Neural cell (in vitro differentiated cells): ENCODE data around the gene CCS. TPM values are rescaled to one million over a fixed set of nuclear protein-coding genes. Genes with fewer than 3 reads are reported as not detected.

ENCODE experiments used
- H2AFZ ChIP-seq: fragments of 200-600, 300-800 bp; sonication (generic), shearing (Covaris generic); 2 replicates; pipeline ENCODE4 v1.6.0; 2014; ENCODE audit warnings: low read depth, mild to moderate bottlenecking, antibody characterized with exemption, low read length, moderate library complexity
- H3F3A ChIP-seq: fragments of 200-600 bp; shearing (Covaris generic); 2 replicates; pipeline ENCODE4 v1.6.1; 2016; ENCODE audit warnings: mild to moderate bottlenecking, moderate library complexity, mixed read lengths, antibody characterized with exemption, low read length; ENCODE audit not compliant: insufficient read depth, poor library complexity, severe bottlenecking
- H3K27ac ChIP-seq: fragments of 200-600, 300-800 bp; sonication (generic), shearing (Covaris generic); 2 replicates; pipeline ENCODE4 v1.5.1; 2014; ENCODE audit warnings: mild to moderate bottlenecking, low read length, moderate library complexity
- H3K27me3 ChIP-seq: fragments of 300-800, 200-600 bp; sonication (generic), shearing (Covaris generic); 2 replicates; pipeline ENCODE4 v1.6.0; 2014; ENCODE audit warnings: mild to moderate bottlenecking, low read depth, low read length, moderate library complexity; ENCODE audit not compliant: insufficient read depth
- H3K36me3 ChIP-seq: fragments of 300-800, 200-600 bp; sonication (generic), shearing (Covaris generic); 2 replicates; pipeline ENCODE4 v1.5.1; 2014; ENCODE audit warnings: mild to moderate bottlenecking, antibody characterized with exemption, low read length, moderate library complexity; ENCODE audit not compliant: insufficient read depth
- H3K4me2 ChIP-seq: fragments of 300-800, 200-600 bp; sonication (generic), shearing (Covaris generic); 2 replicates; pipeline ENCODE4 v1.6.0; 2014; ENCODE audit warnings: mild to moderate bottlenecking, low read length
- H3K4me3 ChIP-seq: fragments of 300-800, 200-600 bp; sonication (generic), shearing (Covaris generic); 2 replicates; pipeline ENCODE4 v1.5.1; 2014; ENCODE audit warnings: mild to moderate bottlenecking, low read length, moderate library complexity
- H3K79me2 ChIP-seq: fragments of 200-600 bp; shearing (Covaris generic); replicated peaks from 2 replicates; pipeline ENCODE4 v1.6.0; 2014; ENCODE audit warnings: mild to moderate bottlenecking, low read length, moderate library complexity; ENCODE audit not compliant: insufficient read depth
- H3K9ac ChIP-seq: fragments of 300-800, 200-600 bp; sonication (generic), shearing (Covaris generic); 2 replicates; pipeline ENCODE4 v1.6.1; 2016; ENCODE audit warnings: mild to moderate bottlenecking, low read length, mixed read lengths
- H3K9me2 ChIP-seq: fragments of 200-600 bp; shearing (Covaris generic); 2 replicates; pipeline ENCODE4 v1.6.1; 2016; ENCODE audit warnings: mild to moderate bottlenecking, low read length, mixed read lengths; ENCODE audit not compliant: insufficient read depth
- H3K9me3 ChIP-seq: fragments of 200-600, 300-800 bp; sonication (generic), shearing (Covaris generic); 2 replicates; pipeline ENCODE4 v1.6.1; 2016; ENCODE audit warnings: mild to moderate bottlenecking, mixed run types, low read length, moderate library complexity, mixed read lengths
- H4K20me1 ChIP-seq: fragments of 200-600 bp; shearing (Covaris generic); 2 replicates; pipeline ENCODE4 v1.6.1; 2016; ENCODE audit warnings: mild to moderate bottlenecking, mixed run types; ENCODE audit not compliant: insufficient read depth
- EP300 ChIP-seq: fragments of 450-650 bp; conservative IDR thresholded peaks from 2 replicates; pipeline ENCODE4 v1.6.1; 2014; ENCODE audit warnings: antibody characterized with exemption, mild to moderate bottlenecking, moderate library complexity; ENCODE audit not compliant: poor library complexity, severe bottlenecking
- EZH2 ChIP-seq: fragments of 200-600, 300-800 bp; shearing (Covaris generic), sonication (generic); IDR thresholded peaks from 2 replicates; pipeline ENCODE4 v1.6.1; 2014; ENCODE audit warnings: antibody characterized with exemption, low read length, borderline replicate concordance, mild to moderate bottlenecking; ENCODE audit not compliant: insufficient read depth, poor library complexity, severe bottlenecking
- MXI1 ChIP-seq: fragments of 450-650 bp; conservative IDR thresholded peaks from 2 replicates; pipeline ENCODE4 v1.6.1; 2014; ENCODE audit warnings: antibody characterized with exemption, mild to moderate bottlenecking; ENCODE audit not compliant: poor library complexity, severe bottlenecking
- POLR2AphosphoS5 ChIP-seq: IDR thresholded peaks from 2 replicates; pipeline ENCODE4 v1.6.1; 2012
- RAD21 ChIP-seq: fragments of 450-650 bp; conservative IDR thresholded peaks from 2 replicates; pipeline ENCODE4 v1.6.1; 2014; ENCODE audit warnings: antibody characterized with exemption, mild to moderate bottlenecking, moderate library complexity
- SMC3 ChIP-seq: fragments of 450-650 bp; conservative IDR thresholded peaks from 2 replicates; pipeline ENCODE4 v1.6.1; 2014; ENCODE audit warnings: antibody characterized with exemption, mild to moderate bottlenecking, moderate library complexity; ENCODE audit not compliant: poor library complexity
- TAF1 ChIP-seq: IDR thresholded peaks from 2 replicates; pipeline ENCODE4 v1.6.1; 2012; ENCODE audit warnings: low read depth
- polyA plus RNA-seq: library from polyadenylated mRNA; depleted of rRNA; stranded (reverse); fragments of >200 nt; gene quantifications from 2 replicates; pipeline ENCODE4 v1.2.3, GENCODE V29; 2014
- TF ChIP-seq, protein P1 (sequence below): IDR thresholded peaks from 2 replicates; pipeline ENCODE4 v1.6.1; 2012; ENCODE audit warnings: borderline replicate concordance
- TF ChIP-seq, protein P2 (sequence below): fragments of 450-650 bp; IDR thresholded peaks from 2 replicates; pipeline ENCODE4 v1.5.1; 2014; ENCODE audit warnings: antibody characterized with exemption, mild to moderate bottlenecking, moderate library complexity; ENCODE audit not compliant: poor library complexity, severe bottlenecking

CCS gene
- polyA plus RNA-seq, 1 donor from 2014 or later = 40.8 TPM

GRCh38 chr11:66607126-66607834 lies 14.3 kb downstream of the CCS start:
- H3K36me3 ChIP-seq = no peaks in the 10 kb centered on the region
- H2AFZ ChIP-seq = no peak overlapping the region
- H3K79me2 ChIP-seq = no peaks in the 10 kb centered on the region
- no peak overlapping the region for H3K4me3 ChIP-seq
- H3K9me3 ChIP-seq = no peaks in the 10 kb centered on the region
- H3K4me2 ChIP-seq = no peak overlapping the region
- no peaks in the 10 kb centered on the region for H3K9me2 ChIP-seq
- TF ChIP-seq, protein P1, sequence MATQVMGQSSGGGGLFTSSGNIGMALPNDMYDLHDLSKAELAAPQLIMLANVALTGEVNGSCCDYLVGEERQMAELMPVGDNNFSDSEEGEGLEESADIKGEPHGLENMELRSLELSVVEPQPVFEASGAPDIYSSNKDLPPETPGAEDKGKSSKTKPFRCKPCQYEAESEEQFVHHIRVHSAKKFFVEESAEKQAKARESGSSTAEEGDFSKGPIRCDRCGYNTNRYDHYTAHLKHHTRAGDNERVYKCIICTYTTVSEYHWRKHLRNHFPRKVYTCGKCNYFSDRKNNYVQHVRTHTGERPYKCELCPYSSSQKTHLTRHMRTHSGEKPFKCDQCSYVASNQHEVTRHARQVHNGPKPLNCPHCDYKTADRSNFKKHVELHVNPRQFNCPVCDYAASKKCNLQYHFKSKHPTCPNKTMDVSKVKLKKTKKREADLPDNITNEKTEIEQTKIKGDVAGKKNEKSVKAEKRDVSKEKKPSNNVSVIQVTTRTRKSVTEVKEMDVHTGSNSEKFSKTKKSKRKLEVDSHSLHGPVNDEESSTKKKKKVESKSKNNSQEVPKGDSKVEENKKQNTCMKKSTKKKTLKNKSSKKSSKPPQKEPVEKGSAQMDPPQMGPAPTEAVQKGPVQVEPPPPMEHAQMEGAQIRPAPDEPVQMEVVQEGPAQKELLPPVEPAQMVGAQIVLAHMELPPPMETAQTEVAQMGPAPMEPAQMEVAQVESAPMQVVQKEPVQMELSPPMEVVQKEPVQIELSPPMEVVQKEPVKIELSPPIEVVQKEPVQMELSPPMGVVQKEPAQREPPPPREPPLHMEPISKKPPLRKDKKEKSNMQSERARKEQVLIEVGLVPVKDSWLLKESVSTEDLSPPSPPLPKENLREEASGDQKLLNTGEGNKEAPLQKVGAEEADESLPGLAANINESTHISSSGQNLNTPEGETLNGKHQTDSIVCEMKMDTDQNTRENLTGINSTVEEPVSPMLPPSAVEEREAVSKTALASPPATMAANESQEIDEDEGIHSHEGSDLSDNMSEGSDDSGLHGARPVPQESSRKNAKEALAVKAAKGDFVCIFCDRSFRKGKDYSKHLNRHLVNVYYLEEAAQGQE = no peak
- TF ChIP-seq POLR2AphosphoS5 = no peak
- TF ChIP-seq MXI1 = no peak
- no peak for TF ChIP-seq EP300
- no peak for TF ChIP-seq RAD21
- TF ChIP-seq SMC3 = no peak
- TF ChIP-seq EZH2 = no peak
- no peak for TF ChIP-seq TAF1
- TF ChIP-seq, protein P2, sequence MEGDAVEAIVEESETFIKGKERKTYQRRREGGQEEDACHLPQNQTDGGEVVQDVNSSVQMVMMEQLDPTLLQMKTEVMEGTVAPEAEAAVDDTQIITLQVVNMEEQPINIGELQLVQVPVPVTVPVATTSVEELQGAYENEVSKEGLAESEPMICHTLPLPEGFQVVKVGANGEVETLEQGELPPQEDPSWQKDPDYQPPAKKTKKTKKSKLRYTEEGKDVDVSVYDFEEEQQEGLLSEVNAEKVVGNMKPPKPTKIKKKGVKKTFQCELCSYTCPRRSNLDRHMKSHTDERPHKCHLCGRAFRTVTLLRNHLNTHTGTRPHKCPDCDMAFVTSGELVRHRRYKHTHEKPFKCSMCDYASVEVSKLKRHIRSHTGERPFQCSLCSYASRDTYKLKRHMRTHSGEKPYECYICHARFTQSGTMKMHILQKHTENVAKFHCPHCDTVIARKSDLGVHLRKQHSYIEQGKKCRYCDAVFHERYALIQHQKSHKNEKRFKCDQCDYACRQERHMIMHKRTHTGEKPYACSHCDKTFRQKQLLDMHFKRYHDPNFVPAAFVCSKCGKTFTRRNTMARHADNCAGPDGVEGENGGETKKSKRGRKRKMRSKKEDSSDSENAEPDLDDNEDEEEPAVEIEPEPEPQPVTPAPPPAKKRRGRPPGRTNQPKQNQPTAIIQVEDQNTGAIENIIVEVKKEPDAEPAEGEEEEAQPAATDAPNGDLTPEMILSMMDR = no peak
- H3K27me3 ChIP-seq = no peaks in the 10 kb centered on the region
- H3K27ac ChIP-seq = no peak overlapping the region
- H3F3A ChIP-seq = no peaks in the 10 kb centered on the region
- no peak overlapping the region for H3K9ac ChIP-seq
- no peaks in the 10 kb centered on the region for H4K20me1 ChIP-seq

DNA sequence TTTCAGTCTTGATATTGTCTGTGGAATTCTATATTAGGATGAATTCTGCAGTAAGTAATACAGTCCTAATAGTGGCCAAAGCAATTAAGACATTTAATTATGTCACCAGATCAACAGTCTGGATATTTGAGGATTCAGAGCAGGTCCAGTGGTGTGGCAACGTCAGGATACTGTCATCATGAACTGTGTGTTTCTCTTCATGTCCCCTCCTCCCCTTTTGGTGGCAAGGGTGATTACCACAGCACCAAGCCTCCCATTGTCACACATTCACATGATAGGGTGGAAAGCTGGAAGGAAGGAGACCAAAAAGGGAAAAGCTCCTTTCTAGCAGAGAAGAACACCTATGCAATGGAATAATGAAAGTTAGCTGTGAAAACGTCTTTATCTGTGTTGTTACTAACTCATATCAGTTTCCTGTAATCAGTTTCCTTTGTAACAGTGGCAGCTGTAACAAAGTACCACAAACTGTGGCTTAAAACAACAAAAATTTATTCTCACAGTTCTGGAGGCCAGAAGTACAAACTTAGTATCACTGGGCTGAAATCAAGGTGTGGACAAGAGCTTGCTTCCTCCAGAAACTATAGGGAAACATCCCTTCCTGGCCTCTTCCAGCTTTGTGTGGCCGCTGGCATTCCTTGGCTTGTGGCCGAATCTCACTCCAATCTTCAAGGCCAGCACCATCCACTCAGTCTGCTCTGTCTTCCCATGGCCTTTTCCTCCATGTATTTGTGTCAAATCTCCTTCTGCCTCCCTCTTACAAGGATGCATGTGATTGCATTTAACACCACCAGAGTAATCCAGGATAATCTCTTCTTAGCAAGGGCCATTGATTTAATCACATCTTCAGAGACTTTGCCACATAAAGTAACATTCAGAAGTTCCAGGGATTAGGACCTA lies 17.0 kb downstream of the CCS start:
- H3K4me2 ChIP-seq = no peak overlapping the region
- H3K9me3 ChIP-seq = no peaks in the 10 kb centered on the region
- no peaks in the 10 kb centered on the region for H3K79me2 ChIP-seq
- H3K4me3 ChIP-seq = no peak overlapping the region
- H3F3A ChIP-seq = no peaks in the 10 kb centered on the region
- H3K9ac ChIP-seq = no peak overlapping the region
- no peak overlapping the region for H2AFZ ChIP-seq
- no peaks in the 10 kb centered on the region for H4K20me1 ChIP-seq
- TF ChIP-seq POLR2AphosphoS5 (no peak), TAF1 (no peak), MXI1 (no peak), RAD21 (no peak), EP300 (no peak), SMC3 (no peak), EZH2 (no peak)
- TF ChIP-seq, protein P2 = no peak
- TF ChIP-seq, protein P1 = no peak
- H3K36me3 ChIP-seq = no peaks in the 10 kb centered on the region
- H3K27me3 ChIP-seq = no peaks in the 10 kb centered on the region
- H3K27ac ChIP-seq = no peak overlapping the region
- no peaks in the 10 kb centered on the region for H3K9me2 ChIP-seq
